HG03521 (cell line): ENCODE data around the gene TMEM132A.

Experiments used
- ATAC-seq: cut with Tn5 transposase; IDR thresholded peaks from one replicate; pipeline ENCODE4 v1.9.1; 2021; ENCODE audit warnings: mild to moderate bottlenecking, moderate library complexity; ENCODE audit not compliant: unreplicated experiment

Gene TMEM132A

GRCh38 chr11:60921777-60922335 lies 2.4 kb upstream of the TMEM132A start:
- ATAC-seq: no peak

GRCh38 chr11:60922906-60923305 lies 1.4 kb upstream of the TMEM132A start:
- no peak for ATAC-seq

GRCh38 chr11:60923326-60923725 lies 934 bp upstream of the TMEM132A start:
- no peak for ATAC-seq

GRCh38 chr11:60923800-60924109 lies 505 bp upstream of the TMEM132A start:
- ATAC-seq: no peak

GRCh38 chr11:60924906-60925853 lies 920 bp downstream of the TMEM132A start:
- no peak for ATAC-seq

GRCh38 chr11:60925868-60926267 lies 1.6 kb downstream of the TMEM132A start:
- ATAC-seq: no peak

- no peak for ATAC-seq
Measured at GRCh38 chr11:60926500-60926899, 2.2 kb downstream of the TMEM132A start.

GRCh38 chr11:60927061-60927592 lies 2.9 kb downstream of the TMEM132A start:
- no peak for ATAC-seq

- ATAC-seq: no peak
Measured at GRCh38 chr11:60927600-60927999, 3.3 kb downstream of the TMEM132A start.

- ATAC-seq: no peak
Measured at GRCh38 chr11:60928563-60929001, 4.3 kb downstream of the TMEM132A start.

- no peak for ATAC-seq
Measured at GRCh38 chr11:60929764-60930163, 5.5 kb downstream of the TMEM132A start.

- no peak for ATAC-seq
Measured at GRCh38 chr11:60930394-60930793, 6.1 kb downstream of the TMEM132A start.

- ATAC-seq: no peak
Measured at GRCh38 chr11:60931917-60932316, 7.7 kb downstream of the TMEM132A start.

GRCh38 chr11:60932605-60933356 lies 8.5 kb downstream of the TMEM132A start:
- ATAC-seq: no peak

GRCh38 chr11:60933416-60934123 lies 9.3 kb downstream of the TMEM132A start:
- no peak for ATAC-seq

- ATAC-seq: no peak
Measured at GRCh38 chr11:60934124-60934789, 10.0 kb downstream of the TMEM132A start.

GRCh38 chr11:60934790-60935605 lies 10.7 kb downstream of the TMEM132A start:
- ATAC-seq: no peak

GRCh38 chr11:60935676-60936442 lies 11.6 kb downstream of the TMEM132A start:
- no peak for ATAC-seq
